Lung (tissue), 12 donors: ENCODE results near the gene UBE4A. TPM values are rescaled to one million over a fixed set of nuclear protein-coding genes. Genes with fewer than 3 reads are reported as not detected.

Experiments used
- ATAC-seq: fragments of 200-7000 bp; cut with Tn5 transposase; one replicate; pipeline ENCODE4 v1.9.1; 2020; ENCODE audit warnings: moderate number of reproducible peaks; ENCODE audit not compliant: insufficient read depth, low FRiP score
- DNase-seq, 3 donors: peaks; one replicate each; pipeline ENCODE4 v3.0.0-alpha.2; 2013 to 2017
- H3K27ac ChIP-seq, 2 donors: one replicate each; pipeline ENCODE4 v1.5.1; 2013; ENCODE audit warnings: mild to moderate bottlenecking in 2 of 2, moderate library complexity in 2 of 2, control low read depth in 1 of 2, inconsistent platforms in 1 of 2, low read depth in 1 of 2, low read length in 1 of 2
- H3K27me3 ChIP-seq, 3 donors: one replicate each; pipeline ENCODE4 v1.5.1; 2013; ENCODE audit warnings: low read length in 2 of 3; ENCODE audit not compliant: control insufficient read depth in 3 of 3, insufficient read depth in 3 of 3
- H3K36me3 ChIP-seq, 4 donors: one replicate each; pipeline ENCODE4 v1.5.1; 2013; ENCODE audit warnings: low read length in 4 of 4, mild to moderate bottlenecking in 1 of 4, moderate library complexity in 1 of 4; ENCODE audit not compliant: control insufficient read depth in 4 of 4, insufficient read depth in 4 of 4
- H3K4me1 ChIP-seq, 5 donors: one replicate each; pipeline ENCODE4 v1.5.1; 2013; ENCODE audit warnings: low read length in 5 of 5, mild to moderate bottlenecking in 2 of 5, moderate library complexity in 1 of 5; ENCODE audit not compliant: control insufficient read depth in 5 of 5, insufficient read depth in 5 of 5
- H3K4me3 ChIP-seq: one replicate; pipeline ENCODE4 v1.5.1; 2013; ENCODE audit warnings: mild to moderate bottlenecking, control low read depth, moderate library complexity
- H3K9ac ChIP-seq, 2 donors: one replicate each; pipeline ENCODE4 v1.5.1; 2013; ENCODE audit warnings: low read length in 2 of 2, control low read depth in 1 of 2; ENCODE audit not compliant: insufficient read depth in 1 of 2
- H3K9me3 ChIP-seq, 4 donors: one replicate each; pipeline ENCODE4 v1.5.1; 2013; ENCODE audit warnings: low read length in 3 of 4, mild to moderate bottlenecking in 1 of 4, moderate library complexity in 1 of 4; ENCODE audit not compliant: control insufficient read depth in 4 of 4, insufficient read depth in 3 of 4
- WGBS, 2 donors: extraction: QIAGEN DNeasy Blood & Tissue Kit; methylation state at CpG; one replicate each; pipeline ENCODE4 v1.1.7; 2013; 5-methylcytosine and 5-hydroxymethylcytosine counted together
- polyA plus RNA-seq, 2 donors: library from polyadenylated mRNA; stranded (reverse); fragments of 200-250 nt; gene quantifications; one replicate each; pipeline ENCODE4 v1.2.1, GENCODE V29; 2013
- total RNA-seq, 2 donors: library from RNA; depleted of rRNA in 1 of 2; stranded (reverse); fragments of >200 nt in 1 of 2; gene quantifications; one replicate each; pipeline ENCODE4 v1.2.1, GENCODE V29; 2014 to 2021
- TF ChIP-seq, protein P1 (sequence below): IDR thresholded peaks from 2 replicates; pipeline ENCODE4 v1.5.1; 2012; ENCODE audit warnings: mild to moderate bottlenecking; ENCODE audit errors: control extremely low read depth, extremely low read depth
- donor health status: control.
- donor health status: control.
- donor health status: Bipolar disorder and iron deficiency.
- donor health status: healthy.
- donor health status: DM: yes; HTN: yes; CAD: no.

Gene UBE4A
- total and polyA plus RNA-seq, 4 donors = 14.9 to 53.2 (median 27.8) TPM

DNA sequence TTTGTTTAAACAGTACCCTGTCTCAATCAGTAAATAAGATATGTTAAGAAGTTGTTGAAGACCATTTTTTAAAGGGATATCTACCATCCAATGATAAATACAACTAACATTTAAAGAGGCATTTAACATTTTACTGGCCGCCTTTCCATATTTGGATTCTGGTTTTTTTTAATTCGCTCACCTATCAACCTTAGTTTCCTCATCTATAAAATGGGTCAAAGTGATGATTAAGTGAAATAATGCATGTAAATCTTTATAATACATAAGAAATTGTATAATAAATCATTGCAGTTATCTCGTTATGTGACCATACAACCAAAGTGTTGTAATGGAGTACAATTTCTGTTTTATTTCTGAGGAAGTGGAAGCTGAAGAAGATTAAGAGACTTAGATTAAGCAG lies 24.3 kb downstream of the UBE4A start:
- peaks cover 27 to 63% (median 52%) of the 10 kb centered on the region in 4 donors for H3K36me3 ChIP-seq
- H3K27ac ChIP-seq = no peak overlapping the region
- H3K9me3 ChIP-seq = no peaks in the 10 kb centered on the region
- DNase-seq = no peak
- ATAC-seq = no peak
- H3K4me3 ChIP-seq = no peak overlapping the region
- 96 to 97% methylated on average over 3 of the region's 3 CpGs for WGBS, 2 donors
- no peaks in the 10 kb centered on the region for H3K27me3 ChIP-seq
- no peaks in the 10 kb centered on the region for H3K4me1 ChIP-seq
- no peak overlapping the region for H3K9ac ChIP-seq
- TF ChIP-seq, protein P1, sequence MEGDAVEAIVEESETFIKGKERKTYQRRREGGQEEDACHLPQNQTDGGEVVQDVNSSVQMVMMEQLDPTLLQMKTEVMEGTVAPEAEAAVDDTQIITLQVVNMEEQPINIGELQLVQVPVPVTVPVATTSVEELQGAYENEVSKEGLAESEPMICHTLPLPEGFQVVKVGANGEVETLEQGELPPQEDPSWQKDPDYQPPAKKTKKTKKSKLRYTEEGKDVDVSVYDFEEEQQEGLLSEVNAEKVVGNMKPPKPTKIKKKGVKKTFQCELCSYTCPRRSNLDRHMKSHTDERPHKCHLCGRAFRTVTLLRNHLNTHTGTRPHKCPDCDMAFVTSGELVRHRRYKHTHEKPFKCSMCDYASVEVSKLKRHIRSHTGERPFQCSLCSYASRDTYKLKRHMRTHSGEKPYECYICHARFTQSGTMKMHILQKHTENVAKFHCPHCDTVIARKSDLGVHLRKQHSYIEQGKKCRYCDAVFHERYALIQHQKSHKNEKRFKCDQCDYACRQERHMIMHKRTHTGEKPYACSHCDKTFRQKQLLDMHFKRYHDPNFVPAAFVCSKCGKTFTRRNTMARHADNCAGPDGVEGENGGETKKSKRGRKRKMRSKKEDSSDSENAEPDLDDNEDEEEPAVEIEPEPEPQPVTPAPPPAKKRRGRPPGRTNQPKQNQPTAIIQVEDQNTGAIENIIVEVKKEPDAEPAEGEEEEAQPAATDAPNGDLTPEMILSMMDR = no peak

DNA sequence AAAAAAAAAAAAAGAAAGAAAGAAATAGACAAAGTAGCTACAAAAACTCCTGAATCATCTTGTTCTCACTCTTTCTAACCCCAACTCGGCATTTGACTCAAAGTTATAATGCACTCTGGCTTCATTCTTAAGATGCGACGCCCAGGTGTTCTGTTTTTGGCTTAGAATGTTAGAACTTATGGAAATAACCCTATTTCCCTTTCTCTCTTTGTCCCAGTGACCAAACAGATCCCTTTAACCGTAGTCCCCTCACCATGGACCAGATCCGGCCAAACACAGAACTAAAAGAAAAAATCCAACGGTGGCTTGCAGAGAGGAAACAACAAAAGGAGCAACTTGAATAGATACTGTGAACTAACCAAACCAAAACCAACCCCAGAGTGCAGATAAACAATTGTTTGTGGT lies 36.7 kb downstream of the UBE4A start:
- no peaks in the 10 kb centered on the region for H3K27me3 ChIP-seq
- 86 to 92% methylated on average over 6 of the region's 6 CpGs for WGBS, 2 donors
- no peak for DNase-seq
- H3K4me1 ChIP-seq = peaks cover 0 to 3% (median 0%) of the 10 kb centered on the region in 5 donors
- TF ChIP-seq, protein P1 = no peak
- H3K36me3 ChIP-seq = peaks cover 20 to 31% (median 26%) of the 10 kb centered on the region in 4 donors
- no peaks in the 10 kb centered on the region for H3K9me3 ChIP-seq
- no peak overlapping the region for H3K4me3 ChIP-seq
- H3K27ac ChIP-seq = no peak overlapping the region
- ATAC-seq = no peak
- H3K9ac ChIP-seq = no peak overlapping the region

DNA sequence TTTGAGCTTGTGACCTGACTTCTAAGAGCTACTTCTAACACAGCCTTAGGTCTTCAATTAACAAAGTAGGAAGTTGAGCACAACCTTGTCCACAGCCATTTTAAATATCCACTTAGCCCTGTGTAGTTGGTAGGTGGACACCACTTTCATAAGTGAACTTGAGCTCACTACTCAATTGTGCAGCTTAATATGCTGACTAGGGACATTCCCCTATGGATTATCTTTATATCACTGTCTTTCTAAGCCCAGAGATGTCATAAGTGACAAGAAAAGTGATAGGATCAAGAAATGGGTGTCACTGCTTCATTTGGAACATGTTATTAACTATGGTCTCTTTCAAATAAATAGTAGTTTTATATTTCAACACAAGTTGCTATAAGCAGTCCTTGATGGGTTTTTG lies 38.0 kb downstream of the UBE4A start:
- DNase-seq (no peak), ATAC-seq (no peak)
- no peaks in the 10 kb centered on the region for H3K27me3 ChIP-seq
- peaks cover 18 to 28% (median 23%) of the 10 kb centered on the region in 4 donors for H3K36me3 ChIP-seq
- TF ChIP-seq, protein P1 = no peak
- no peak overlapping the region for H3K4me3 ChIP-seq
- no peak overlapping the region for H3K9ac ChIP-seq
- H3K27ac ChIP-seq = no peak overlapping the region
- H3K4me1 ChIP-seq = peaks cover 0 to 4% (median 1%) of the 10 kb centered on the region in 5 donors
- no peaks in the 10 kb centered on the region for H3K9me3 ChIP-seq
